Hippocampal formation (tissue), 2 donors: Measurements from ENCODE around the gene GRM7.

Experiments
- DNase-seq, 2 donors: peaks; one replicate each; lab custom pipeline; 2025; lab: John Stamatoyannopoulos, UW

The GRM7 gene

DNA sequence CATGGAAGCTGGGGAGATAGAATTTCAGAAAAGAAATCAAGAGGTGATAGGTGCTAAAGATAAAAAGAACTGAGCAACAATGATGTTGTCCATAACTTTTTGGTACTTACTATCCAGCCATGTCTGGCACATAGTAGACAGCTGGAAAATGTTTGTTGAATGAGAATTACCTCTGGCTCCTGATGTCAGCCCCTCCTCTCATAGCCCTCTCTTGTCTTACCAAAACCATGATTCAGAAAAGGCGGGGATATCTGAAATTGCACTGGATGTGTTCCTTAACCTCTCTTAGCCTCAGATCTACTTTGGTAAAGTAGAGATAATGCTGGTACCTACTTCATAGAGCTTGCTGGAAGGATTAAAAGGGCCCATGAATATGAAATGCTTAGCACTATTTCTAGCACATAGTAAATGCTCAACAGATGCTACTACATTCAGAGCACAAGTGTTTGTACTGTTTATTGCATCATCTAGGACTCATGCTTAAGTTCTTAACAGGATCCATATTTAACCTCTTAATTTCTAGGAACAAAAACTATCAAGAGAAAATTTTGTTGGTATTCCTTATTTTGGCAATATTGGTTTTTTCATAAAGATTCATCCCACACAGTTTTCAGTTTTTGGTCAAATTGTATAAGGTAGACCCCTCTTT, 859.9 kb downstream of the GRM7 start:
- DNase-seq, result no peak

DNA sequence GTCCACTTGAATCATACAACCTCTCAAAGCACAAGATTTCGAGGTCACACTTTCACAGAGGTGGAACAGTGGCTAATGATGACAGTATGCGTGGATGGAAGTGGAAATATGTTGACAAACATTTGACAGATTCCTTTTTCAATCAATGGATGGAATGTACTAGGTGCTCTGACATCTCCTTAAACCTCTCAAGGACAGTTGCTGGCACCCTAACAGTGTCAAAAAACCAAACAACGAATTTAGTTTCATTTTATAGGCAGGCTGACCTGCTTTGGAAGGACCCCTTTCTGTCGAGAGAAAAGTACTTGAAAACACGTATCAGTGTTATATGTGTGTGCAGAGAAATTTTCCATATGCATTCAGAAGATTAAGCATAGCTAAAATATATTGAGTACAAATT, 861.0 kb downstream of the GRM7 start:
- DNase-seq, result no peak

DNA sequence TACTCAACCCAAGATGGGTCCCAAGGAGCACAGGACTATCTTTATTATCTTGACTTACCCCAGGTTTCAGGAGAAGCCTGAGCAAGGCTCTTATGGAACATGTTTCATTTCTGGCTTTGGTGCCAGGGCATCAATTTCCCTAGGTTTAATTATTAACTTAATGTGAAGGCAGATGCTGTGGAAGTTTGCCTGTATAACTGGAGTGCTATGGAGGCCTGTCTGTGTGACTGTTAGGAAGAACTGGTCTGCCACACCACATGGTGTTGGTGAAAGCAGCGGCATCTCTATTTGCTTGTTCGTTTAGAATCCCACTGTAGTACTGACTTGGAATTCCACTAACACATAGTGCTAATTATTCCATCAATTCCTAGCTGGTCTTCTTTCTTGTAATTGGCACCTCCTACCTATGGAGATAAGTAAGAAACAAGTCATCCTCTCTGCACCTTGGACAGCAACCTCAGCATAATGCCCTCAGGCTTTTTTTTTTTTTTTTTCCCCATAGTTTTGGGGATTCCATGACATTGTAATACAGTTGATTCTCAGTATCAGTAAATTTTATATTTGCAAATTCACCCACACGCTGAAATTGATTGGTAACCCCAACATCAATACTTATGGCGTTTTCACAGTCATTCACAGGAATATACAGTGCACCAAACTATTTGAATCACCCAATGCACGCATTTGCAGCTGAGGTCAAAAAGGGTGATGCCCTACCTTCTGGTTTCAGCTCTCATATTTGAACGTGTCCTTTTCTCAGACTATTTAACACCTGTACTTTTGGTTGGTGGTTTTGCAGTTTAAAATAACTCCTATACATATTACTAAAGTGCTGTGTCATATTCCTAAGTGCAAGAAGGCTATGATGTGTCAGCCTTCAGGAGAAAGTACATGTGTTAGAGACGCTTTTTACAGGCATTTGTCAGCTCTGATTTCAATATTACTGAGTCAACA, 867.9 kb downstream of the GRM7 start:
- no peak for DNase-seq

DNA sequence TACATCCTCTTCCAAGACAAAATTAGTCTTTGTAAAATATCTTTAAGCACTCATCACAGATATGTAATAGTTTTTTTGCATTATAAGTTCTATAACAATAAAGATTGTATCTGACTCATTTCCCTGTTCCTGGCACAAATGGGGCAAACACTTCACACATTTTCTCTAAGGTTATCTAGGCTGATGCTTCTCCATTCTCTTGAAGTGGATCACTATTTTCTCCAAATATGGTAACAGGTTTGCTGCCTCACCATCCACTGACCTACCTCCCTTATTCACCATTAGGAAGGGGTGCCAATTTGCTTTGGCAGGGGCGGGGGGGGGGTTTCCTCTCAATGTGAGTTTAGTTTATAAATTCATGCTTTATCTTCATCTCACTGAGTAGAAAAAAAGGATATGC, 873.0 kb downstream of the GRM7 start:
- DNase-seq, result no peak

DNA sequence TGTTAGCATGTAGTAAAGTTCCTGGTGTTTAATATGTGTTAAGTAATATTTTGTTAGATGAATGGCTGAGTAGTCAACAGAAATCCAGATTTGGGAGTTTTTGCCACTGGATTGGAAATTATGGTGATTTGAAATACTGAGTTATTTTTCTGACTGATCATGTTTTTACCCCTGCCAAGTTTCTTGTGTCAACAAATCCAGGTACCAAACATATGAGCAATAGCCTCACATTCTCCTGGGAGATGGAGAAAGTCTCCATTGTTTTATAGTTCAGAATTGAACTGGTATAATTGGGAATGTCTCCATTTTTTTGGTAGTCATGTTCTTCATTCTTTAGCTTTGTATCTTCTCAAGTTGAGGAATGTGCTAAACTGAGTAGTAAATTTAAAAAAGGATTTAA, 873.5 kb downstream of the GRM7 start:
- DNase-seq, result no peak

DNA sequence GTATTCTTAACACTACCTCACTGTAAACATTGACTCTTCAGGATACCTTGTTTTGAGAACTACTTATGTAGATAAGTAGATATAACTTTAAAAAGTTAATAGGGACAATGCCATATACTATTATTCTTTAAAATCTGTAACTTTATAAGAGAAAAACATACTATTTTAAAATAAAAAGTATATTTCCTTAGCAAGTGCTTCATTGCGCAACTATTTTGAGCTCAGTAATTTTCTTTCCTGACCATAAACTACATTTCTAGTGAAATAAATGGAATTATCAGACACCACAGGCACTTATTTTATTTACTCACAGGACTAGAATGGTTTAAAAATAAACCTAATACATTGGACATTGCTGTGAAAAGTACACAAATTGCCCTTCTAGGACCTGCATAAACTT, 876.3 kb downstream of the GRM7 start:
- no peak for DNase-seq

DNA sequence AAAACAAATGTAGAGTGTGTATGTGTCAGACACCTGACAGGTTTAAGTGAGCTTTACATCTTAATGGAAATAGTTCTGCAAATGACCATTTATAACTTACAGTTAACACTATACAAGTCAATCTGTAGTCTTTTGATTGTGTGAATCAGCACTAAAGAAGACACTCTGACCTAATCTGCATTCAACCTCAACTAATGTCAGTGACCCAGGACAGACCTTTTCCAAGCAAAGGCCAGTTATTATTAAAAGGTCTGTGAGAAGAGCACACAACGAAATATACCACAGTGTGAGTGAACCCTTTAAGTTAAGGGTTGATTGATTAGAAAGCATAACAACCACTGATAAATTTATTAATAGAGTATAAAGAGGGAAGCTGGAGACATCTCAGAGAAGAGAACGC, 878.8 kb downstream of the GRM7 start:
- DNase-seq, result no peak

DNA sequence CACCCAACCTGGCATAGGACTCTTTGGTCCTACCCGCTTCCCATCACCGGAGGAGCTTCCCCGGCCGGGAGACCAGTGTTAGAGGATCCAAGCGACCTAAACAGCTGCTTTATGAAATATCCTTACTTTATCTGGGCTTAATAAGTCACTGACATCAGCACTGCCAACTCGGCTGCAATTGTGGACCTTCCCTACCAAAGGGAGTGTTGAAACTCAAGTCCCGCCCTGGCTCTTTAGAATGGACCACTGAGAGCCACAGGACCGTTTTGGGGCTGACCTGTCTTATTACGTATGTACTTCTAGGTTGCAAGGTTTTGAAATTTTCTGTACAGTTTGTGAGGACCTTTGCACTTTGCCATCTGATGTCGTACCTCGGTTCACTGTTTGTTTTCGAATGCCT, 879.5 kb downstream of the GRM7 start:
- no peak for DNase-seq

DNA sequence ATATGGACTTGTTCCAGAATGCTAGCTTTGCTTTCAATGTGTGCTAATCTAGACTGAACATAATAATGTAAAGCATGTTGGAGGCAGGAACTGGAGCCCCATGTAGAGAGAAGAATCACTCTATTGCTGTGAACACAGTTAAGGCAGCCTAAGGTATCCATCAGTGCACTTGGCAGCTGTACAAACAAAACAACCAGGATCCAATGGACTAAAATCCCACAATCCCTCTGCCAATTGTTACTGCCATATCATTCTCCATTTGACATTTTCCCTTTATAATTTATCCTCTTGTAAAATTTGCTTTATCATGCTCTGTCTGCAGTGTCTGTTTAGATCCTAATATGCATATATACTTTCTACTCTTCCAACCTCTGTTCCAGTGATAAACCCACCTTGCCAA, 883.9 kb downstream of the GRM7 start:
- no peak for DNase-seq

DNA sequence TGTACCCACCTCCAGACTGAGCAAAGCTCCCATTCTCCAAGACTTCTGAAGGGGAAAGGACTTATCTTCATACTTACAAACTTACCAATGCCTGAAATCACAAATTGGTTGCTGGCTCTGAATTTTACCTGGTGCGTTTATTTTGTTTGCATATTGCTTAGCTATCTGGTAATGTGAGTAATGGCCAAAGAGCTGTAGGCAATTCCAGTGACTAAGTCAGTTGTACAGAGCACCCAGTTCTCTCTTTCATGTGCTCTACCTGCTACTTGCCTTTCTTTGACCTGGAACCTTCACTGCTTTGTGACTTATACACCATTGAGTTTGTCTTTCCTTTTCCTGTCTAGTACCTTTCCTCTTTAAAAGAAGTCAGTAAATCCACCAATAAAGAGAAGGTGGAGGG, 884.8 kb downstream of the GRM7 start:
- no peak for DNase-seq

DNA sequence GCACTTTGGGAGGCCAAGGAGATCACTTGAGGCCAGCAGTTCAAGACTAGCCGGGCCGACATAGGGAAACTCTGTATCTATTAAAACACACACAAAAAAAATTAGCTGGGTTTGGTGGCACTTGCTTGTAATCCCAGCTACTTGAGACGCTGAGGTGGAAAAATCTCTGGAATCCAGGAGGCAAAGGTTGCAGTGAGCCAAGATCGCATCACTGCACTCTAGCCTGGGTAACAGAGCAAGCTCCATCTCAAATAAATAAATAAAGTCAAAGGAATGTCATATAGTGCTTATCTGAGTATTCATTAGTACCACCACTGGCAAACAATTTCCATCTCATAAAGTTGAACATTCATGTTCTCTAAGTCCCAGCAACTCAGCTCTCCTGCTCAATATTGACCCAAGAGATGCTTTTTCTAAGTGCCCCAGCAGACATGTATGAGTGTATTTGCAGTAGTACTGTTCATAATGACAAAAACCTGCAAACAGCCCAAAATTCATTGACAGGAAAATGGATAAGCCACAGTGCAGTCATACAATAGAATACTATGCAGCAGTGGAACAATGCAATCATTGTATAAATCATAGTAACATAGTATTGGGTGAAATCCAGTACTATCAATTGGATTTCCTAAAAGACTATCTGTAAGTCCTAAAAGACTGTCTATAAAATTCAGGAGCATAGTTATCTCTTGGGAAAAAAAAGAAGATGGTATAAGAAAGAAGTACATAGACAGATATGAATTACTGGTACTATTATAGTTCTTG, 889.2 kb downstream of the GRM7 start:
- no peak for DNase-seq

DNA sequence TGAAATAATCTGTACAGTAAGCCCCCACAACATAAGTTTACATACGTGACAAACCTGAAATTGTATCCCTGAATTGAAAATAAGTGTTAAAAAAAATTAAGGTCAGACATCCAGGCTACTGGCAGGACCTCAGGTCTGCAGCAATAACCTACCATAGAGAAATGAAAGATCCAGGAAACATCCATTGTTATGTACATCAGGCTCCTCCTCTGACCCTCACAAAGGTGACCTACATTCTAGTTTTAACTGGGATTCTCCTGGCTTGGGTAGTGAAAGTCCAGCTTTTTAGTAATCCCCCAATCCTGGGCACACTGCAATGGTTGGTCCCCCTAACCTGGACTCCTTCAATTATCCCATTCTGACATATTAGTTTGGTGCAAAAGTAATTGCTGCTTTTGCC, 891.1 kb downstream of the GRM7 start:
- DNase-seq, result no peak

DNA sequence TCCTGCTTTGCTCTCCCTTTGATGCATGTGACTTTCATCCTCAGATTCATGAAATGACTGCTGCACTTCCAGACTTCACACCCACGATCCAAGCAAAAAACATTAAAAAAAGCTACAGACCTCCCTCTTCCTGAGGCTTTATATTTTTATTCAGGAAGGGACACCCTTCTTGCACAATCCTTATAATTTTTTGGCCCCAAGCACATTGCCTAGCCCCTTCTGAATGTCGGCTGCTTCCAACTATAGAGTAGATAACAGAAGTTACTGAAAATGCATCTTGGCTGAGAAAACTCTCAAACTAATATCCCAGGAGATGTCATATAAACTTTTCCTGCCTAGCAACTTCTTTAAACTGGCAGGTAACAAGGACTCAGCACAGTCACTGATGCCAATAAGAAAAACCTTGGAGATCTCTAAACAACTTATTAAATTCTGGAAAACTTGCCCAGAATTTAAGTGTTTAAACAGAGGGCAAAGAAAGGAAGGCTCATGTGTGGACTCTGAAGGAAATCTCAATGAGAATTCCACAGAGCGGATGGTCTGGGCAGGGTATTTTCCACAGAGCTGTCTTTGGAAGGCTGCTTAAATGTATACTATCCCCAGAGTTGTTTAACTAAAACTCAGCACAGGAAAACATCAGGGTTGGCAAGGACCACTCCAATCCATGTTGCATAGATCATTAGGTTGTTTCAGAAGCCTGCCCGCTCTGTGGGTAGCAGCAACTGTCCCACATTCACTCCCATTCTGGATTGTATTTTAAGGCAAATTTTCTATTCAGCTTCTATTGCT, 893.9 kb downstream of the GRM7 start:
- DNase-seq, result peak in 1 of 2 donors; percentile 2

DNA sequence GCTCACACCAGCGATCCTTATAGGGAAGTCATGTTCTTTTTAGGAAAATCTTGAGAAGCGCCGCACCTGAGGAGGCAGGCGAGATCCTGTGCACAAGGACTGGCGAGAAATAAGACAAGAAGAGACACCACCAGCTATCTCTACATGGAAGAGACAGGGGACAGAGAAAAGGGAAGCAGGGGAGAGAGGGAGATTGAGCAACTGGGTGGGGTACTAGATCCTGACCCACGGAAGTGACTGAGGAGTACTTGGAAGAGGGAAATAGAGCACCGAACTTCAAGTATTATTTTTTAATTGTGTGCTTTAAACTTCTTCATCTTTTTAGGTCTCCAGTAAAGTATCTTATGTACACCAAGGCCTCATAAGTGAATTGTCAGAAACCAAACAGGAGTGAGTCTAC, 898.7 kb downstream of the GRM7 start:
- no peak for DNase-seq

DNA sequence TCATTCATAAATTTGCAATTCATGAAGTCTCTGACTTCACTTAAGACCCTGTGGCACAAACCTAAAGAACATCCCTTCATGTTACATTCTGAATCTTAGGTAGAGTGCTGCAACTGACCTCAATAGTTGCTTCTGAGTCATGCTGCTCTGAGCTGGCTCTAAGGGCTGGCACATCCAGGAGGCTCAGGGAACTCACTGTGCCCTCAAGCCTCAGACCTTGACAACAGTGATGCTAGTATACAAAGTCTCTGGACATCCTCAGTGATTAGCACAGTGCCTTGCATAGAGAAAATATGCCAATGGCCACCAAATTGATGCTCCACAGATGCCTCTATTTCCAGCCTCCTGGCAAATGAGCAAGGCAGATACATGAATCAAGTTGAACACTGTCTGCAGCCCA, 899.8 kb downstream of the GRM7 start:
- DNase-seq, result no peak

DNA sequence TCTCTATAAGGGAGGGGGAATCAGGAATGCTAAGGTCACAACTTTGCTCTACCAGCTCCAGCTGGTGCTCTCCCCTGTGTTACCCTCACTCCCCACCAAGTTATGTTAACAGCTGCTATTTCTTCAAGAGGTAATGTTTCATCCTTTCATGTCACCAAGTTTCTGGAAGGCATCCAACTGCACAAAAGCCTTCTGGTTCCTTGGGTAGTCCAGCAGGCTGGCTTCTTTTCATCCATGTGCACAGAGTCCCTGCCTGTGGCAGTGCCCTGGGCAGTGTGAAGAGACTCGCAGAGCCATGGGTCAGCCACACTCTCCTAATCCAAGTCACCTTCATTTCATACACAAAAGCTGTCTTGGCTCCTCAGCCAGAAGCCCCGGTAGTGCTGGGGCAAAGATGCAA, 903.2 kb downstream of the GRM7 start:
- no peak for DNase-seq

DNA sequence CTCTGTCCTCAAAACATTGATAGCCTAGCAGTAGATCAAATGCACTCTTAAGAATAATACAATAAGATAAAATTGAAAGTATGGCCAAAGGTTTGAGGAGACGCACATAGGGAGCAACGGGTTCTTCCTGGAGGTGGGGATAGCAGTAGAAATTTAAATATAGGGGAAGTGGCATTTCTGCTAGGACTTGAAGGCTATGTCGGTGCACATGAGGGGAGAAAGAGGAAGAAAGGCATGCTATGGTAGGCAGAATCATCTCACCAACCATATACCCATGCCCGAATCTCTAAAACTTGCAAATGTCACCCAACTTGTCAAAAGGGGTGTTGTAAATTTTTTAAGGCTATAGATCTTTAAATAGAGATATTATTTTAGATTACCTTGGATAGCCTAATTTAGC, 905.6 kb downstream of the GRM7 start:
- no peak for DNase-seq

DNA sequence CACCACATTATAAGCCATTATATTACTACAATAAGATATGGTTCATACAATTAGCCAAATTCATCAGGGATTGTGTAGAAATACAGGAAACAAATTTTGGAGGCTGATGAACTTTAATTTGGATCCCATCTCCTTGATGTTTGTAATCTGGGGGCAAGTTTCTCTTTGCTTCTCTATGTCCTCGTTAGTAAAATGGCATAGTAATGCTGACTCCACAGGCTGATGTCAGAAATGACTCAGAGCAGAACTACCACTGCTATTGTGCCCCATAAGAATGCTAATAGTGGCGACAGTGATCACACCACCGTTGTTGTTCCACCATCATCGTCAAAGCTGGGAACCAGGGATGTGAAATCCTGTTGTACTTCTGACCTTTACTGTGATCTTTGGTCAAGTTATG, 918.4 kb downstream of the GRM7 start:
- DNase-seq, result no peak

DNA sequence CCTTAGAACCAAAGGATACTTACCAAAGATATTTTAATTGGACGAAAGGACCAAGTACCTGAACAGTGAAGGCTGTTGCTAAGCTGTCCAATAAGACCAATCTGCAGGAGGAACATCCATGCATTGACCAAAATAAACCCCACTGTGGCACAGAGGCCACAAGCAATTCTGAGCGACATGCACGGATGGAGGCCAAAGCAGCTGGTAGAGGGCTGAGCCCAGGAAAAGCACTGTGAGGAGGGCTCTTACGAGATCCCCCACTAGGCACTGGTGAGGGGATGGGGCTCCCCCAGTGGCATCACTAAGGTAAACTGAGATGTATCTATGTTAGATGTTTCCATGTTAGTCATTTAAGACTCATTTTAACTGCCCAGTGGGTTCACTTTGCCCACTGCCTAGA, 920.5 kb downstream of the GRM7 start:
- DNase-seq, result no peak

DNA sequence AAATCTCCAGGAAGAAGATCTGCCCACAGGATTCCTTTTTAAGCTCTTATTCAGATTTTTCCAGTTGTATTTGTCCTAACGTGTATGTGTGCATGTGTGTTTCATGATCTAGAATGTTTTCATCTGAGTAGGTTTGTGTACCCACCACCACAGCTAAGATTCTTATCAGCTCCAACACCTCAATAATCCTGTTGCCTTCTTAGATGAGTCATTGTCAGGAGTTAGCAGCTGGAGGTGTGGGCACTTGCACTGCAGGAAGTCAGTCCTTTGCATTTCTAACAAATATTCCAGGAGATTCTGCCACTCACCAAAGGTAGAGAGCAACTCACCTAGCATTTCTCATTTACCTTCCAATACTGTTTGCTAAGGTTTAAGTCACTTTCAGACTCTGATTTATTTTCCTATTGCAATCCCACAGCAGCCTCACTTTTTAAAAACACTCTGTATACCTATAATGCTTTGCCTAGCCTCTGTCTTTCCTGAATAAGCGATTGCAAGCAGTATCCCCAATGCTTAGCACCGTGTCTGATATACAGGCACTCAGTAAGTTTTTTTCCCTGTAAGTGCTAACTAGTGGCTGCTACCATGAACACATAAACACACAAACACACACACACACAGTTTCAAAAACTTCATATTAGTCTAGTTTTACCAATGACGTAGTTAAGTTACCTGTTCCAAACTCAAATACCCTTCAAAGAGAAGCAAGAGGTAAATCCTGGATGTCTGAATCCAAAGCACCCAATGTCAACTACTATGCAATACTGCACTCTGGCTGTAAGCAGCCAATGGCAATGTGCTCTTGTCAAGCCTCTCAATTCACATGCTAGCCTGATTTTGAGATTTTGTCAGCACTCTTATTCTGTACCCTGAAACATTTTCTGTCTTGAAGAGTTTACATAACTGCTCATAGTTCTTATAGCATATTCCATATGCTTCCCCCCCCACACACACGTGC, 927.2 kb downstream of the GRM7 start:
- no peak for DNase-seq

DNA sequence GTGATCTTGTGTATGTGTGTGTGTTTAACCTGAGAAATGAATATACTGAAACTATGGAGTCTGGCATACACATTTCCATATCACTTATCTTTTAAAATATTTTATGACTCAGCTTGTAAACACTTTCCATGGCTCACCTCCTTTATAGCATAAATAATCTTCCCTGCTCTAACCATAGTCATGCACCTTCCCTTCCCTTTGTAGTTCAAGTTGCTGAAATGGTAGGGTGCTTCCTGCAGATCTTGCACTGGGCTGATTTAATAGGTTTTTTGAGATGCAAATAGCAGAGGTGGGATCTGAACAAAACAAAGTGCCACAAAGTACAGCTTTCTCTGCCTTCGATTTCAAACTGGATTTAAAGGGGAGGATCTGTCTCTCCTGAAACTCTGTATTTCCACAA, 928.0 kb downstream of the GRM7 start:
- DNase-seq, result no peak
